Keratinocyte (primary cell): ENCODE results near the gene SWI5. TPM values are rescaled to one million over a fixed set of nuclear protein-coding genes. Genes with fewer than 3 reads are reported as not detected.

Experiments used
- DNase-seq: peaks from one replicate; pipeline ENCODE4 v3.0.0-alpha.2; 2011; ENCODE audit warnings: low read depth, missing footprints, low spot score
- FAIRE-seq: peaks from 2 replicates; lab custom pipeline; 2011; peaks lifted over from hg19 to GRCh38; lab: Jason Lieb, UNC
- H2AFZ ChIP-seq: 2 replicates; pipeline ENCODE4 v1.6.0; 2012; ENCODE audit warnings: low read length, control low read depth, inconsistent platforms; ENCODE audit not compliant: control insufficient read depth
- H3K27ac ChIP-seq: 2 replicates; pipeline ENCODE4 v1.5.1; 2011; ENCODE audit warnings: low read length; ENCODE audit not compliant: control insufficient read depth, insufficient read depth
- H3K27me3 ChIP-seq: 3 replicates; pipeline ENCODE4 v1.6.0; 2011; ENCODE audit warnings: low read length; ENCODE audit not compliant: control insufficient read depth, insufficient read depth; ENCODE audit errors: extremely low read depth
- H3K36me3 ChIP-seq, 2 experiments: 2 replicates in 1 of 2; 3 replicates in 1 of 2; pipeline ENCODE4 v1.5.1; 2011; ENCODE audit warnings: low read length in 2 of 2, mild to moderate bottlenecking in 1 of 2; ENCODE audit not compliant: control insufficient read depth in 2 of 2, insufficient read depth in 2 of 2; ENCODE audit errors: extremely low read depth in 1 of 2
- H3K4me1 ChIP-seq: 3 replicates; pipeline ENCODE4 v1.5.1; 2011; ENCODE audit warnings: low read length; ENCODE audit not compliant: control insufficient read depth, insufficient read depth; ENCODE audit errors: extremely low read depth
- H3K4me2 ChIP-seq: 3 replicates; pipeline ENCODE4 v1.6.0; 2011; ENCODE audit warnings: low read depth, low read length; ENCODE audit not compliant: control insufficient read depth, insufficient read depth; ENCODE audit errors: extremely low read depth
- H3K4me3 ChIP-seq, 3 experiments: fragments of 200-600 bp in 1 of 3; sonication (generic) in 1 of 3; 2 replicates in 2 of 3; 3 replicates in 1 of 3; pipeline ENCODE4 v1.5.1; 2011 to 2016; ENCODE audit warnings: low read length in 3 of 3, mild to moderate bottlenecking in 3 of 3, control low read depth in 2 of 3, inconsistent platforms in 1 of 3, low read depth in 1 of 3, mixed read lengths in 1 of 3, mixed run types in 1 of 3, moderate library complexity in 1 of 3; ENCODE audit not compliant: control insufficient read depth in 2 of 3, insufficient read depth in 2 of 3; ENCODE audit errors: extremely low read depth in 1 of 3
- H3K79me2 ChIP-seq: 2 replicates; pipeline ENCODE4 v1.6.0; 2012; ENCODE audit warnings: low read length; ENCODE audit not compliant: control insufficient read depth, insufficient read depth
- H3K9ac ChIP-seq: 3 replicates; pipeline ENCODE4 v1.6.0; 2011; ENCODE audit warnings: low read length; ENCODE audit not compliant: control insufficient read depth, insufficient read depth; ENCODE audit errors: extremely low read depth
- H3K9me1 ChIP-seq: 3 replicates; pipeline ENCODE4 v1.6.0; 2011; ENCODE audit warnings: low read length; ENCODE audit not compliant: control insufficient read depth, insufficient read depth; ENCODE audit errors: extremely low read depth
- H3K9me3 ChIP-seq: 2 replicates; pipeline ENCODE4 v1.5.1; 2012; ENCODE audit warnings: low read depth, low read length; ENCODE audit not compliant: control insufficient read depth
- H4K20me1 ChIP-seq: 3 replicates; pipeline ENCODE4 v1.6.0; 2011; ENCODE audit warnings: low read length; ENCODE audit not compliant: control insufficient read depth, insufficient read depth; ENCODE audit errors: extremely low read depth
- EZH2 ChIP-seq: IDR thresholded peaks from one replicate; pipeline ENCODE4 v1.6.1; 2012; ENCODE audit warnings: inconsistent platforms, mild to moderate bottlenecking, low read length, moderate library complexity
- dilution Hi-C: fragments of 300-500 bp; cut with MboI; formaldehyde crosslinking; loops from one replicate; pipeline ENCODE4 v1.7.0; 2020; ENCODE audit warnings: low sequenced_read_pairs; ENCODE audit not compliant: extremely low pct_ligation_motif_present
- polyA plus RNA-seq, 5 experiments: library from polyadenylated mRNA; depleted of rRNA in 3 of 5; stranded (reverse) in 3 of 5; stranded (forward) in 1 of 5; unstranded in 1 of 5; fragments of >200 nt; gene quantifications; 1 replicate in 1 of 5; 2 replicates in 3 of 5; 3 replicates in 1 of 5; pipeline versions ENCODE4 v1.2.1 to v1.2.3, GENCODE V29; 2011 to 2012; ENCODE audit warnings: missing spikeins in 2 of 5, low read depth in 1 of 5, low replicate concordance in 1 of 5
- TF ChIP-seq, protein P1 (sequence below), 3 experiments: IDR thresholded peaks in 1 of 3; conservative IDR thresholded peaks in 1 of 3; optimal IDR thresholded peaks in 1 of 3; 2 replicates in 2 of 3; 3 replicates in 1 of 3; pipeline versions ENCODE3 to v1.5.1; 2011; ENCODE audit warnings: low read length in 3 of 3, mild to moderate bottlenecking in 3 of 3, moderate library complexity in 2 of 3, control low read depth in 1 of 3, inconsistent platforms in 1 of 3; ENCODE audit not compliant: insufficient read depth in 2 of 3; ENCODE audit errors: extremely low read depth in 1 of 3

The SWI5 gene
- polyA plus RNA-seq, 1 donor (not counting 4 experiments of a cell fraction or from before 2014, with no cell fraction given): 39.4 TPM

DNA sequence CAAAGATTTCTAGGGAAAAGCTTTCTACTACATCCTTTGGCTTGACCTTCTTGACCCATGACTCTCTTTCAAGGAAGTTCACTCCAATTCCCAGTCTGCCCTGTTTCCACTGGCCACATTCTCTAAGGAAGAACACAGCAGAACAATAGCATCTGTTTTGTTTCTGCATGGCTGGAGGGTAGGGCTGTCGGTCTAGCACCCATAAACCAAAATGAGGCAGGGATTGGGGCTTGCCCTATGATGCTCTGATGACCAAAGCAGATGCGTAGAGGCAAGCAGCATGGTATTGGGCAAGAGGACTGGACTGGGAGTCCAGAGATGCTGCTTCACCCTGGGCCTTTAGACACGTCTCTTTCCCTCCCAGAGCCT is 24.4 kb upstream of the SWI5 start:
- no peak overlapping the region for H2AFZ ChIP-seq
- no peaks in the 10 kb centered on the region for H3K79me2 ChIP-seq
- H3K27ac ChIP-seq: no peak overlapping the region
- no peak for TF ChIP-seq EZH2
- TF ChIP-seq, protein P1, sequence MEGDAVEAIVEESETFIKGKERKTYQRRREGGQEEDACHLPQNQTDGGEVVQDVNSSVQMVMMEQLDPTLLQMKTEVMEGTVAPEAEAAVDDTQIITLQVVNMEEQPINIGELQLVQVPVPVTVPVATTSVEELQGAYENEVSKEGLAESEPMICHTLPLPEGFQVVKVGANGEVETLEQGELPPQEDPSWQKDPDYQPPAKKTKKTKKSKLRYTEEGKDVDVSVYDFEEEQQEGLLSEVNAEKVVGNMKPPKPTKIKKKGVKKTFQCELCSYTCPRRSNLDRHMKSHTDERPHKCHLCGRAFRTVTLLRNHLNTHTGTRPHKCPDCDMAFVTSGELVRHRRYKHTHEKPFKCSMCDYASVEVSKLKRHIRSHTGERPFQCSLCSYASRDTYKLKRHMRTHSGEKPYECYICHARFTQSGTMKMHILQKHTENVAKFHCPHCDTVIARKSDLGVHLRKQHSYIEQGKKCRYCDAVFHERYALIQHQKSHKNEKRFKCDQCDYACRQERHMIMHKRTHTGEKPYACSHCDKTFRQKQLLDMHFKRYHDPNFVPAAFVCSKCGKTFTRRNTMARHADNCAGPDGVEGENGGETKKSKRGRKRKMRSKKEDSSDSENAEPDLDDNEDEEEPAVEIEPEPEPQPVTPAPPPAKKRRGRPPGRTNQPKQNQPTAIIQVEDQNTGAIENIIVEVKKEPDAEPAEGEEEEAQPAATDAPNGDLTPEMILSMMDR (optimal IDR thresholded peaks at IDR 0.05 in 1 of 3, IDR thresholded peaks at IDR 0.05 in 1 of 3, conservative IDR thresholded peaks at IDR 0.05 in 1 of 3; ENCODE audit: extremely low read depth in 1 of 3, insufficient read depth in 2 of 3, low read length in 3 of 3): no peak
- H4K20me1 ChIP-seq: no peaks in the 10 kb centered on the region
- H3K36me3 ChIP-seq: peaks cover under 1 to 1% of the 10 kb centered on the region in 2 experiments
- peak overlapping the region in 1 of 3 experiments; percentile 81 for H3K4me3 ChIP-seq
- H3K9ac ChIP-seq: no peak overlapping the region
- dilution Hi-C loops: no loop called here
- no peak for FAIRE-seq
- no peak for DNase-seq
- H3K27me3 ChIP-seq: no peaks in the 10 kb centered on the region
- peak overlapping the region; percentile 87 for H3K4me2 ChIP-seq
- H3K9me3 ChIP-seq: no peaks in the 10 kb centered on the region
- H3K9me1 ChIP-seq: no peaks in the 10 kb centered on the region
- H3K4me1 ChIP-seq: peaks cover 30% of the 10 kb centered on the region

DNA sequence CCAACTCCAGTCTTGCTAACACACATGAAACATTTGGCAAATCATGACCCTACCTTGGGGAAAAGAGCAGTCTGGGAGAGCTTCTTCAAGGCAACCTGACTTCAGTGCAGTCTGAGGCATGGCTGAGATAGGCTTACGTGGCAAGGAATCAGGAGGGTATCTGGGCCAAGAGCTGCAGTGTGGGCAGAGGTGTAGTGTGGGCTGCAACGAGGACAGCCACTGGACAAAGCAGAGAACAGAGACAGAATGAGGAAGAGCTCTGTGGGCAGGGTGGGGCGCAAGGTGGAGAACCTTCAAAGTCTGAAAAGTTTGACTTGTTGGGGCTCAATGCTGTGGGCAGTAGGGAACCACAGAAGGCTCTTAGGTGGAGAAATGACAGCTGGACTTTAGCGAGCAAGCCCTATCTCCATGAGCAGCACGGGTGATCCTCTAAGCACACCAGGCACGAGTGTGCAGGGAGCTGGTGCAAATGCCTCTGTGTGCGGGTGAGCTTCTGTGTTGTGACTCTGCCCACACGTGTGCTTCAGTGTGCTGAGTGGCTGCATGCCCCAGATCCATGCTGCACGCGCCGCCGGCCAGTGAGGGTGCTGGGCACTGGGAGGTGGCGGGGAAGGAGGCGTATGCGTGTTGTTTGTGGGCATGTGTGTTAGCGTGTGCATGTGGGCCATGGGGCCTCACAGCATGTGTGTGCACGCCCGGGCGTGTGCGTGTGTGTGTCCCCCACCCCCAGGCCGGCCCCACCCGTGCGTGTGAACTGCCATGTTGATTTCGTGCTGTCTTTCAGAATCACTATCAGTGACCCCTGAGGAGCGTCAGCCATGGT is 23.5 kb upstream of the SWI5 start:
- Histone ChIP-seq H3K4me1 (peaks cover 30% of the 10 kb centered on the region), H3K4me3 (no peak overlapping the region), H3K27me3 (no peaks in the 10 kb centered on the region), H3K79me2 (no peaks in the 10 kb centered on the region), H2AFZ (no peak overlapping the region), H3K4me2 (peak overlapping the region; percentile 41), H3K9me3 (no peaks in the 10 kb centered on the region), H3K9ac (no peak overlapping the region), H3K36me3 (peaks cover 4 to 7% of the 10 kb centered on the region in 2 experiments), H3K27ac (no peak overlapping the region), H4K20me1 (no peaks in the 10 kb centered on the region), H3K9me1 (no peaks in the 10 kb centered on the region)
- no peak for TF ChIP-seq EZH2
- TF ChIP-seq, protein P1 (optimal IDR thresholded peaks at IDR 0.05 in 1 of 3, IDR thresholded peaks at IDR 0.05 in 1 of 3, conservative IDR thresholded peaks at IDR 0.05 in 1 of 3; ENCODE audit: extremely low read depth in 1 of 3, insufficient read depth in 2 of 3, low read length in 3 of 3): no peak
- dilution Hi-C loops: no loop called here
- no peak for DNase-seq
- no peak for FAIRE-seq
